Fibroblast of gingiva (primary cell): ENCODE measurements around the gene TNFAIP8L1.
A peak's percentile ranks its signal among the peaks of the same experiment; 100 is the strongest.

Source experiments
- DNase-seq: peaks from one replicate; pipeline ENCODE4 v3.0.0-alpha.2; 2011; ENCODE audit warnings: low read depth

TNFAIP8L1 gene

DNA sequence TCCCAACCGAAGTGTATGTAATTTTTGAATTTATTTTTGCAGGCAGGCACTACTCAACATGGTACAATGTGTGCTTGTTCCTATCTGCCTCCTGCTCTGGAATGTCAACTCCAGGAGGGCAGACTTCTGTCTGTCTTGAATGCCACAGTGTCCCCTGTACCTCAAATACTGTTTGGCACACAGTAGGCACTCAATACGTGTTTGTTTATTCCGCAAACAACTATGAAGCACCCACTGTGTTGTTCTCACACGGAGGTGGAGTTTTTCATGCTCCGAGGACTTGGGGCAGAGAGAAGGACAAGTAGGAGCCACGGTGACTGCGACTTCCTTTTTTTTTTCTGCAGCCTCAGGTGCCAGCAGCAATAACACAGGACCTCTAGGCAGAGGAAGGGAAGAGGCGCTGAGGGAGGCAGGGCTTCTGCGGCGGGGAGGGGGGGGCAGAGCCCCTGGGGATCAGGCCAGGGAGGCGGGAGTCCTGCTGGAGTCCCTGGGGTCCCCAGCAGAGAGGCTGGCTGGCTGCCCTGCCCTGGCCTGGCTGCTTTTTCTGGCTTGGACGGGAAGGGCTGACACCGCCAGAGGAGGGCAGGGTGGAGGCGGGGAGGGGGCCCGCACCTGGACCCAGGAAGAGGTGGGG lies 29.3 kb upstream of the TNFAIP8L1 start:
- DNase-seq = no peak

GRCh38 chr19:4613254-4613751 lies 26.0 kb upstream of the TNFAIP8L1 start:
- no peak for DNase-seq

DNA sequence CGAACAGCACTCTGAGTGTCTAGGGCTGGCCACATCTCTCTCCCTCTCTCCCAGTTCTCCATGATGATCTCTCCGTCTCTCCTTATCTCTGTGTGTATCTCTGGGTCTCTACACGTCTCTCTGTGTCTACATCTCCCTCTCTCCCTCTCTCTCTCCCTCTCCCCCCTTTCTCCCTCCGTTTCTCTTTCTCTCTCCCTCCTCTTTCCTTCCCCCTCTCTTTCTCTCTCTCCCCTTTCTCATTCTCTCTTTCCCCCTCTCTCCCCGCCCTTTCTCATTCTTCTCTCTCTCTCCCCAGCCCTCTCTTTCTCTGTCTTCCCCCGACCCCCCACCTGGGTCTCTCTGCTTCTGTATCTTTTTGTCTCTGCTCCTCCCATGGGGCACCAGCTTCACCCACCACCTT lies 21.3 kb upstream of the TNFAIP8L1 start:
- DNase-seq = no peak

DNA sequence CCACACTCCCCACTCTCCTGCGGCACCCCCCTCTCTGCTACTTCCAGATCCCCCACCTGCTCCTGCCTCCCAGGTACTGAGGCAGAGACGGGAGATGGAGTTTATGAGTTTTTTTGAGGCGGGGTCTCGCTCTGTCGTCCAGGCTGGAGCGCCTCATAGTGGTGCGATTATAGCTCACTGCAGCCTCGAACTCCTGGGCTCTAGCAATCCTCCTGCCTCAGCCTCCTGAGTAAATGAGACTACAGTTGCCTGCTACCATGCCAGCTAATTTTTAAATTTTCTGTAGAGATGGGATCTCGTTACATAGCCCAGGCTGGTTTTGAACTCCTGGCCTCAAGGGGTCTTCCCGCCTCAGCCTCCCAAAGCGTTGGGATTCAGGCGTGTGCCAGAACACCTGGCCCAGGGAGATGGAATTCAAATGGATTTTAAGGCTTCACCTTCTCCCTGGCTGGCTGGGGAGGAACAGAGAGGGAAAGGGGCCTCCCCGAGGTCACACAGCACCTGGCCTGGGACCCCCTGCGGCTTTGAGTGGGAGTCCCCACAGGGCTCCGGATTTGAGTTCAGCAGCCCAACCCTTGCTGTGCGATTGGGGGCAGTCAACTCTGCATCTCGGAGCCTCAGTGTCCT lies 19.5 kb upstream of the TNFAIP8L1 start:
- DNase-seq = no peak

DNA sequence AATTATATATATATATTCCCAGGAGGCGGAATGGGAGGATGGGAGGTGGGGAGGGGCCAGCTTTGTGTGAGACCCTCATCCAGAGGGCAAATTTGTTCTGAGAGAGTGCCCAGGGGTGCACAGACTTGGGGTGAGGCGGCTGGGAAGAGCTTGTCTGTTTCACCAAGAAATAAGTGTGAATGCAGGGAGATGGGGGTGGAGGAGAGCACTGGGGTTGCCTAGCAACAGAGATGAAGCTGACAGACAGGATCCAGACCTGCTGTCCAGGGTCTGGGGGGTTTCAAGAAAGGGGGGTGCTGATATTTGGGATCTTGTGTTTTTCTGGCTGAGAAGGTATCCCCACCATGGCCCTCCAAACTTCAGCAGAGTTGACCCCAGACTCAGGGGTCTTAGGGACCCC lies 18.6 kb upstream of the TNFAIP8L1 start:
- DNase-seq = no peak

GRCh38 chr19:4622695-4623421 lies 16.5 kb upstream of the TNFAIP8L1 start:
- no peak for DNase-seq

GRCh38 chr19:4624301-4624700 lies 15.0 kb upstream of the TNFAIP8L1 start:
- DNase-seq = no peak

DNA sequence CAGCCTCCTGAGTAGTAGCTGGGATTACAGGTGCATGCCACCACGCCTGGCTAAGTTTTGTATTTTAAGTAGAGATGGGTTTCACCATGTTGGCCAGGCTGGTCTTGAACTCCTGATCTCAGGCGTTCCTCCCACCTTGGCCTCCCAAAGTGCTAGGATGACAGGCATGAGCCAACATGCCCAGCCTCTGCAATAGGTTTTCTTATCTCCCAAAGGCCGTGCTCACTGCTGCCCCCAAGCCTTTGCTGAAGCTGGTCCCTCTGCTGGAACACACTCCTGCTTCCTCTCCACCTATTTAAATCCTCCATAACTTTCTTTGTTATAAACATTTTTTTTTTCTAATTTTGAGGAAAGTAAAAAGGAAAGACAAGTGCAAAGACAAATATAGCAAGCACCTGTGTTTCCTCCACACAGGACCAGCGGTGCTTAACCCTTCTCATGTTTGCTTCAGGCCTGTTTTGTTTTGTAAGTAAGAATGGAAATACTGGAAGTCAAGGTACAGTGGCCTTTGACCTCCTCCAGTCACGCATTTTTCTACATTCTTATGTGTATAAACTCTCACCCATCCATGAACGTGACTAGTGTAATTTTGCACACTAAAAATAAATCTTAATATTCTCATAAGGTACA lies 14.5 kb upstream of the TNFAIP8L1 start:
- DNase-seq = no peak

DNA sequence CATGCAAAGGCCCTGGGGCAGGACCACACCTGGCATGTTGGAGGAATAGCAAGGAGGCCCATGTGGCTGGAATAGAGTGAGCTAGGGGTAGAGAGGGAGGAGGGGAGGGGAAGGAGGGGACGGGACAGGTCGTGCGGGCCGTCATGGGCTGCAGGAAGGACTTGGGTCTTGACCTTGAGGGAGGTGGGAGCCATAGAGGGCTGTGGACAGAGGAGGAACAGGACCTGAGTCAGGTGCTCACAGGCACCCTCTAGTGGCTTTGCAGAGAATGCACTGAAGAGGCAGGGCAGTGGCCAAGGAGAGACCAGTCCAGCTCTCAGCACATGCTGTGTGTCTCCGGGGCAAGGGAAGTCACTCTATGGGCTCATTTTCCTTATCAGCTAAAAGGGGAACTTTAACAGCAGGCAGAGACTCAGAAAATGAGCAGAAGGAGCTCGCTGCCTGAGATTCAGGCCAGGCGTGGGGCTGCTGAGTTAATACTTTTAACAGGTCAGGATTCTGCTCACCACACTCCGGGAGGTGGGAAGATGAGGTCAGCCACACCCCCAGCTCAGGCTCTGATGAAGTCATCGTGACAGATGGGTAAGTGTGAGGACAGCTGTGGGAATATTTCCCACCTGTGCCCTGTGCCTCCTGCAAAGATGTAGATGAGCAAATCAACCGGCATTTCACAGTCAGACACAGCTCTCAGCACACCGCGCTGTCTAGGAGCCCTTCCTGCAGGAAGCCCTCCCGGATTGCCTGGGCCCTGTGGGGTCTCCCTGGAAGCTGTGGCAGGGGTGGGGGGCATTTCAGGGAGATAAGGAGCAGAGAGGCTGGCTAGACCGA lies 6.0 kb upstream of the TNFAIP8L1 start:
- DNase-seq = peak; percentile 32

DNA sequence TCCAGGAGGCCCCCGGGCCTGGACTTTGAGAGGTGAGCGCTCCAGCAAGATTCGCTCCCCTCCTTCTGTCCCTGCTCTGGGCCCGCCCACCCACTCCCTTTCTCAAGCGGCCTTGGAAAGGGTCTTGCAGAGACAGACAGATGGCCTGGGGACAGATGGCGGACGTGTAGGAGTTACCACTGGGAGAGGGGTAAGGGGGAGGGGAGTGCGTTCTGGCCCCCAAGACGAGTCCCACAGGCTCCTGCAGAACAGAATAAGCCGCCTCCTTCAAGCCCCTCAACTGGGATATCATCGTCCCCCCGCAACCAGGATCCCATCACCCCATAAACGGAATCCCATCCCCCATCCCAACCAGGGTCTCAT lies 3.6 kb upstream of the TNFAIP8L1 start:
- no peak for DNase-seq

GRCh38 chr19:4636151-4636717 lies 3.1 kb upstream of the TNFAIP8L1 start:
- DNase-seq = peak; percentile 42

DNA sequence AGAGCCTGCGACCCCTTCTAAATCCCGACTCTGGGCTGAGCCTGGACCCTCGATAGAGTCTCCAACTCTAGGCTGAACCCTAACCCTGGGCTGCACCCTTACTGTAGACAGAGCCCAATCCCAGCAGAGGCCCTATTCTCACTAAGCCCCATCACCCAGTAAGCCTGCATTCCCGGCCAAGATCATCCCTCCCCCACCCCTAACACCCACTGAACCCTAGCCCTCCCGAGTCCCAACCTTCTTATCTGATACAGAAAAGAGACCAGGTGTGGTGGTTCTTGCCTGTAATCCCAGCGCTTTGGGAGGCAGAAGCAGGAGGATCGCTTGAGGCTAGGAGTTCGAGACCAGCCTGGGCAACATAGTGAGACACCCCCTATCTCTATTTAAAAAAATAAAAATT lies 2.6 kb upstream of the TNFAIP8L1 start:
- no peak for DNase-seq

GRCh38 chr19:4638317-4638716 lies 999 bp upstream of the TNFAIP8L1 start:
- DNase-seq = no peak

DNA sequence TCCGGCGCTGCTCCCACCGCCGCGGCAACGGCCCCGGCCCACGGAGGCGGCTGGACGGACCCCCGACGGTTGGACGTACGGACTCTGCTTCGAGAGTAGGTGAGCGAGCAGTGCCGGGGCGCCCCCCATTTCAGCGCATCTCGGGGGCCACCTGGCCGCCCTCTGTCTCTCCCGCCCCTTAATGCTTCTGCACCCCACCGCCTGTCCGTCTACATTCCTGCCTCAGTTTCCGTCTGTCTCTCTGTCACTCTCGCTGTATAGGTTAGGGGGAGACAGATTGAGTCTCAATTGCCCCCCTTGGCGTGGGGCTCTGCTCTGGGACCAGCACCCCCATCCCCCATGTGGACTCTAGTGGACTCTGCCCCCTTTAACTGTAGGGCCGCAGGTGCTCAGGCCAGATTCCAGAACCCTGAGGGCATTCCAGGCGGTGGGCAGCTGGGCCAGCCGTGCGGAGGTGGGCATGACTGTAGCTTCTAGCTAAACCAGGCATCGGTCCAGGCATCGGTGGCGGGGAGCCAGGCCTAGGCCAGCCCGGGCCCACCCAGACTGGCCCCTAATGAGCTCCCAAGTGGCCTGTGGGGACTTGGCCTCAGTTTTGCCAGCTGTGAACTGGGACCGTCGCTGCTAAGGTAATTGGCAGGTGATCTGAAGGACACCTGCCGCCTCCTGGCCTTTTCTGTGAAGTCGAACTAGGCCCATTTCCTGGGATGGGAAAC lies 373 bp downstream of the TNFAIP8L1 start:
- DNase-seq = no peak

DNA sequence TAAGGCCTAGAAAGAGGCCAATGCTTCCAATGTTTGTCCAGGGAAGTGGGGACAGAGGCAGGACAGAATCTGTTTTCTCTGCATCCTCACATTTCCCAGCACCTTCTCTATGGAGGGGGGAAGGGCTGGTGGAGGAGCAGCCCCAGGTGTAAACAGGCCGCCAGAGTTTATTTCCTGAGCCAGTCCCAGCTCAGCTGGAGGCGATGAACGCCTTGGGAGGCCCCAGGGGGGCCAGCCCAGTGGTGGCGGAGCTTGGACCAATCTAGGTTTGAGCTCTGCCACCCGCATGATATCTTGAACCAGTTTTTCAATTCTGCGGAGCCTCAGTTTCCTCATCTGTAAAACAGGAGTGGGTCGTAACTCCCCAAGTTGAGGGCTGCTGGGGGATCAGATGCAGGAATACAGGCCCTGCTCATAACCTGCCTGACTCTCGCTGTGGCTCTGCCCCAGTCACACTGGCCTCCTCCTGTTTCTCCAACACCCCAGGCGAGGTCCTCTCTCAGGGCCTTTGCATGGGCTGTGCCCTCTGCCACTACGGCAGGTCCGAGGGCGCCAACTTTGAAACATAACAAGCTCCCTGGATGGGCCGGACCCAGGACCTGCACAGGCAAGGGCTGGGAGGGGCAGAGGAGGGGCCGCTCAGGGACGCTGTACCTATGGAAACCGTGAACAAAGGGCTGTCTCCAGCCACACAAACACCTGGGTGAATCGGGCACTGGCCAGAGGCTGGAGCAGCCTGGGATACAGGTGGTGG lies 1.1 kb downstream of the TNFAIP8L1 start:
- no peak for DNase-seq

- DNase-seq = no peak
Observed at GRCh38 chr19:4641132-4641531, 1.8 kb downstream of the TNFAIP8L1 start.

GRCh38 chr19:4642625-4643024 lies 3.3 kb downstream of the TNFAIP8L1 start:
- no peak for DNase-seq

- no peak for DNase-seq
Observed at GRCh38 chr19:4645718-4646117, 6.4 kb downstream of the TNFAIP8L1 start.

GRCh38 chr19:4647676-4648644 lies 8.6 kb downstream of the TNFAIP8L1 start:
- DNase-seq = no peak
